ENCODE measurements around the gene POP4.
"Not testable (repeated sequence)": the region's sequence is repeated elsewhere in the genome, so short reads cannot be mapped to it uniquely, and the experiment has no call there.

DNA sequence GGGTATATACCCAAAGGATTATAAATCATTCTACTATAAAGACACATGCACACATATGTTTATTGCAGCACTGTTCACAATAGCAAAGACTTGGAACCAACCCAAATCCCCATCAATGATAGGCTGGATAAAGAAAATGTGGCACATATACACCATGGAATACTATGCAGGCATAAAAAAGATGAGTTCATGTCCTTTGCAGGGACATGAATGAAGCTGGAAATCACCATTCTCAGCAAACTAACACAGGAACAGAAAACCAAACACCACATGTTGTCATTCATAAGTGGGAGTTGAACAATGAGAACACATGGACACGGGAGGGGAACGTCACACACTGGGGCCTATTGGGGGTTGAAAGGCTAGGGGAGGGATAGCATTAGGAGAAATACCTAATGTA, 47.0 kb upstream of the POP4 start:
- not testable (repeated sequence) for TF ChIP-seq EZH2 (IDR thresholded peaks at IDR 0.05; ENCODE audit: insufficient read depth, low read length)
- TF ChIP-seq, protein P1, sequence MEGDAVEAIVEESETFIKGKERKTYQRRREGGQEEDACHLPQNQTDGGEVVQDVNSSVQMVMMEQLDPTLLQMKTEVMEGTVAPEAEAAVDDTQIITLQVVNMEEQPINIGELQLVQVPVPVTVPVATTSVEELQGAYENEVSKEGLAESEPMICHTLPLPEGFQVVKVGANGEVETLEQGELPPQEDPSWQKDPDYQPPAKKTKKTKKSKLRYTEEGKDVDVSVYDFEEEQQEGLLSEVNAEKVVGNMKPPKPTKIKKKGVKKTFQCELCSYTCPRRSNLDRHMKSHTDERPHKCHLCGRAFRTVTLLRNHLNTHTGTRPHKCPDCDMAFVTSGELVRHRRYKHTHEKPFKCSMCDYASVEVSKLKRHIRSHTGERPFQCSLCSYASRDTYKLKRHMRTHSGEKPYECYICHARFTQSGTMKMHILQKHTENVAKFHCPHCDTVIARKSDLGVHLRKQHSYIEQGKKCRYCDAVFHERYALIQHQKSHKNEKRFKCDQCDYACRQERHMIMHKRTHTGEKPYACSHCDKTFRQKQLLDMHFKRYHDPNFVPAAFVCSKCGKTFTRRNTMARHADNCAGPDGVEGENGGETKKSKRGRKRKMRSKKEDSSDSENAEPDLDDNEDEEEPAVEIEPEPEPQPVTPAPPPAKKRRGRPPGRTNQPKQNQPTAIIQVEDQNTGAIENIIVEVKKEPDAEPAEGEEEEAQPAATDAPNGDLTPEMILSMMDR (IDR thresholded peaks at IDR 0.05; ENCODE audit: insufficient read depth, low read depth, low read length), result not testable (repeated sequence)
